WTC11 (cell line): ENCODE results near the gene CD300LG.

Experiments
- CTCF ChIP-seq: fragments of 200-600 bp; IDR thresholded peaks from 2 replicates; pipeline ENCODE4 v1.8.0; 2022; ENCODE audit warnings: antibody characterized with exemption
- JUN ChIP-seq: sonication (generic); formaldehyde crosslinking; IDR thresholded peaks from 2 replicates; pipeline ENCODE4 v1.8.0; 2023; ENCODE audit warnings: mild to moderate bottlenecking, missing genetic modification reagents
- MXD4 ChIP-seq: fragments of 250-450 bp; sonication (Bioruptor Pico); IDR thresholded peaks from 2 replicates; pipeline ENCODE4 v1.8.0; 2021; ENCODE audit warnings: mild to moderate bottlenecking, moderate library complexity, borderline replicate concordance
- NFYB ChIP-seq: sonication (generic); formaldehyde crosslinking; conservative IDR thresholded peaks from 2 replicates; pipeline ENCODE4 v1.8.0; 2022; ENCODE audit warnings: low read depth, missing genetic modification reagents
- TF ChIP-seq, protein P1 (sequence below): sonication (generic); formaldehyde crosslinking; IDR thresholded peaks from 2 replicates; pipeline ENCODE4 v1.8.0; 2022; ENCODE audit warnings: mild to moderate bottlenecking, missing genetic modification reagents
- TF ChIP-seq, protein P2 (sequence below): sonication (generic); formaldehyde crosslinking; IDR thresholded peaks from 2 replicates; pipeline ENCODE4 v1.8.1; 2022; ENCODE audit warnings: mild to moderate bottlenecking, moderate library complexity, missing genetic modification reagents
- TF ChIP-seq, protein P3 (sequence below): sonication (generic); formaldehyde crosslinking; IDR thresholded peaks from 2 replicates; pipeline ENCODE4 v1.8.1; 2023; ENCODE audit warnings: mild to moderate bottlenecking, missing genetic modification reagents

- TF ChIP-seq CTCF (no peak), NFYB (CRISPR knock-in tag) (no peak), JUN (CRISPR knock-in tag) (no peak), MXD4 (CRISPR knock-in tag) (no peak)
- TF ChIP-seq, protein P1, sequence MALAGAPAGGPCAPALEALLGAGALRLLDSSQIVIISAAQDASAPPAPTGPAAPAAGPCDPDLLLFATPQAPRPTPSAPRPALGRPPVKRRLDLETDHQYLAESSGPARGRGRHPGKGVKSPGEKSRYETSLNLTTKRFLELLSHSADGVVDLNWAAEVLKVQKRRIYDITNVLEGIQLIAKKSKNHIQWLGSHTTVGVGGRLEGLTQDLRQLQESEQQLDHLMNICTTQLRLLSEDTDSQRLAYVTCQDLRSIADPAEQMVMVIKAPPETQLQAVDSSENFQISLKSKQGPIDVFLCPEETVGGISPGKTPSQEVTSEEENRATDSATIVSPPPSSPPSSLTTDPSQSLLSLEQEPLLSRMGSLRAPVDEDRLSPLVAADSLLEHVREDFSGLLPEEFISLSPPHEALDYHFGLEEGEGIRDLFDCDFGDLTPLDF (CRISPR knock-in tag), result no peak
- TF ChIP-seq, protein P2, sequence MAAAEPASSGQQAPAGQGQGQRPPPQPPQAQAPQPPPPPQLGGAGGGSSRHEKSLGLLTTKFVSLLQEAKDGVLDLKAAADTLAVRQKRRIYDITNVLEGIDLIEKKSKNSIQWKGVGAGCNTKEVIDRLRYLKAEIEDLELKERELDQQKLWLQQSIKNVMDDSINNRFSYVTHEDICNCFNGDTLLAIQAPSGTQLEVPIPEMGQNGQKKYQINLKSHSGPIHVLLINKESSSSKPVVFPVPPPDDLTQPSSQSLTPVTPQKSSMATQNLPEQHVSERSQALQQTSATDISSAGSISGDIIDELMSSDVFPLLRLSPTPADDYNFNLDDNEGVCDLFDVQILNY (CRISPR knock-in tag), result no peak
- TF ChIP-seq, protein P3, sequence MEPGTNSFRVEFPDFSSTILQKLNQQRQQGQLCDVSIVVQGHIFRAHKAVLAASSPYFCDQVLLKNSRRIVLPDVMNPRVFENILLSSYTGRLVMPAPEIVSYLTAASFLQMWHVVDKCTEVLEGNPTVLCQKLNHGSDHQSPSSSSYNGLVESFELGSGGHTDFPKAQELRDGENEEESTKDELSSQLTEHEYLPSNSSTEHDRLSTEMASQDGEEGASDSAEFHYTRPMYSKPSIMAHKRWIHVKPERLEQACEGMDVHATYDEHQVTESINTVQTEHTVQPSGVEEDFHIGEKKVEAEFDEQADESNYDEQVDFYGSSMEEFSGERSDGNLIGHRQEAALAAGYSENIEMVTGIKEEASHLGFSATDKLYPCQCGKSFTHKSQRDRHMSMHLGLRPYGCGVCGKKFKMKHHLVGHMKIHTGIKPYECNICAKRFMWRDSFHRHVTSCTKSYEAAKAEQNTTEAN (CRISPR knock-in tag), result no peak
Observed at GRCh38 chr17:43897831-43898230, 50.9 kb downstream of the CD300LG start.
